ENCODE data around the gene RRAS.
A peak's percentile ranks its signal among the peaks of the same experiment; 100 is the strongest.

The RRAS gene

GRCh38 chr19:49680421-49681351 lies 40.7 kb upstream of the RRAS start:
- Histone ChIP-seq H3K4me3 (peak overlapping the region; percentile 49), H3K27ac (peak overlapping the region; percentile 29 to 74)
- DNase-seq (ENCODE audit: low spot score): no peak
- peak; percentile 100 for TF ChIP-seq CTCF (IDR thresholded peaks at IDR 0.05)

GRCh38 chr19:49679771-49680413 lies 39.9 kb upstream of the RRAS start:
- no peak for TF ChIP-seq CTCF (IDR thresholded peaks at IDR 0.05)

GRCh38 chr19:49678985-49679770 lies 39.2 kb upstream of the RRAS start:
- TF ChIP-seq CTCF (IDR thresholded peaks at IDR 0.05): no peak
- H3K4me3 ChIP-seq: no peak overlapping the region
- H3K27ac ChIP-seq: no peak overlapping the region
- no peak for DNase-seq (ENCODE audit: low spot score)

More at GRCh38 chr19:49679771-49680413, 39.9 kb upstream of the RRAS start:
- no peak for DNase-seq (ENCODE audit: low spot score)
- Histone ChIP-seq H3K4me3 (peak overlapping the region; percentile 49), H3K27ac (peak overlapping the region; percentile 29 to 74)

- TF ChIP-seq CTCF (IDR thresholded peaks at IDR 0.05): peak; percentile 39
- Histone ChIP-seq H3K4me3 (peak overlapping the region; percentile 97), H3K27ac (peak overlapping the region; percentile 86 to 97)
- DNase-seq (ENCODE audit: low spot score): no peak
These were observed 38.1 kb upstream of the RRAS start for GRCh38 chr19:49677901-49678674.

- peak within 1 kb of the TSS; percentile 86 to 97 for H3K27ac ChIP-seq
- H3K4me3 ChIP-seq: peak within 1 kb of the TSS; percentile 97
- no peak for DNase-seq (ENCODE audit: low spot score)
- no peak for TF ChIP-seq CTCF (IDR thresholded peaks at IDR 0.05)
These were observed 37.4 kb upstream of the RRAS start, which contains the start of gene PRMT1 for GRCh38 chr19:49677231-49677900. TSS of gene PRMT1 (plus strand) at chr19:49677271. CDS start at chr19:49677281, 10 bp downstream.

Measured in coronary artery (tissue), 2 donors.